GM19043 (cell line): Measurements from ENCODE around the gene ABHD17A.

Experiments
- ATAC-seq: cut with Tn5 transposase; IDR thresholded peaks from one replicate; pipeline ENCODE4 v1.9.1; 2021; ENCODE audit warnings: low read depth; ENCODE audit not compliant: unreplicated experiment

Gene ABHD17A

DNA sequence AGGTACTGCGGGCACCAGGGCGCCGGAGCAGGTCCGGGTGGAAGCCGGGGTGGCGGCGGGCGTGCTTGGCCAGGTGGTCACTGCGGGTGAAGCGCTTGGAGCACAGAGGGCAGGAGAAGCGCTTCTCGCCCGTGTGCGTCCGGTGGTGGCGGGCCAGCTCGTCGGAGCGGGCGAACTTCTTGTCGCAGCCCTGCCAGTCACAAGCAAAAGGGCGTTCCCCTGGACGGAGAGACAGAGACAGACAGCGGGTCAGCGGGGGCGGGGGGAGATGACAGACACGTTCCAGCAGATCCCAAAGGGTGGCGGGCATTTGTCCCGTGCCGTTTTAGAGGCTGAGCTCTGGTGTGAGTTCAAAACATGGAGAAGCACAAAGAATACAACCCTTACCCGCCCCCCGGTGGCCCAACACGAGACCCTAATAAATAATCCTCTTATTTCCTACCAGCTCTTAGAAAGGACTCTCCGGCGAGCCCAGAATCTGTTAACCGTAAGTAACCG lies 30.7 kb downstream of the ABHD17A start:
- ATAC-seq = no peak

DNA sequence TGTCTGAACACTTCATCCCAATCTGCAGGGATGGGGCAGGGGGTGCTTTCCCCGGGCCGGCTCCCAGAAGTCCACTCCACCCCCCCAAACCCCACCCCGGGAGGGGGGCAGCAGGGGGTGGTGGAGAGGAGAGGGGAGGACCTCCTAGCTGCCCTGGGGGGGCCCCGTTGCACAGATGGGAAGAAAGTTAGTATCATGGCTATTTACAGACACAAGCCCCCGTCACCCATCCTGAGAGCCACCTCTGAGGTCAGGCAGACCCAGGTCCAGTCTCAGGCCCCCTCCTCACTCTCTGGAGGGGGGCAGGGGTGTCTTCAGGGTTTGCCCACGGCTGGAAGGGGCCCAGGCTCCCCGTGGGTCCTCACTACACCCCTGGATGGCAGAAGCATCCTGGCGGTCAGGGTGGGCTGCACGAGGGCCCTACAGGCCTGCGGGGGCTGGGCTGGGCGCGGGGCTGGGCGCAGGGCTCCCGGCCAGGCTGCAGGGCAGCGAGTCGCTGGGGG lies 31.2 kb downstream of the ABHD17A start:
- ATAC-seq = no peak

DNA sequence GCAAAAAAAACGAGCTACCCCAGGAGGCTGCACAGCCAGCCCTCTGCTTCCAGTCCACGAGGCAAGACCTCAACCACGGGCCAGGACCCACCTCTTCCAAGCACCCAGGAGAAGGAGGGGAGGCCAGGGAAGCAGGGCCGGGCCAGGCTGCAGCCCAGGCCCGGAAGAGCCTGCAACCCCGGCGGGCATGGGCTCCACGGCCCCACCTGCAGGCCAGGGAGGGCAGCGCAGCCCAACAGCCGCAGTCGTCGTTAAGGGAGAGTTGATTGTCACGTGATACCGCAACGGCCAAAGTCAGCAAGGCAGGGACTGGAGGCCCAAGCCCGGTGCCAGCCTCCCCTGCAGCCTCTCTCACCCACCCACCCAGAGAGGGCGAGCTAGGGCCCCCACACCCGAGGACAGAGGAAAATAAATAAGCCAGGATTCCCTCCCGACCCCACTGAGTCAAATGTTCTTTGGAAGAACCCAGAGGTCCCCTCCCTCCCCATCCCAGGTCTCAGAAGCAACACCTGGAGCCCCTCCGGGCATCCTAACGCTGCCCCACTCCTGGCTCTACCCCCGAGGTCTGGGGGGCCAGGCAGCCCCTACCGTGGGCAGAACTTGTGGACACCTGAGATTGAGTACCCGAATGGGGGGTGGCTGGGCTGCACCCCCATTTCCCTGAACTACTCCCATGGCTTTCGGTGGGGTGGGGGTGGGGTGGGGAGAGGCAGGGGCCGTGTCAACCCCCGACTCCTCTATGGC lies 31.8 kb downstream of the ABHD17A start:
- ATAC-seq = no peak

DNA sequence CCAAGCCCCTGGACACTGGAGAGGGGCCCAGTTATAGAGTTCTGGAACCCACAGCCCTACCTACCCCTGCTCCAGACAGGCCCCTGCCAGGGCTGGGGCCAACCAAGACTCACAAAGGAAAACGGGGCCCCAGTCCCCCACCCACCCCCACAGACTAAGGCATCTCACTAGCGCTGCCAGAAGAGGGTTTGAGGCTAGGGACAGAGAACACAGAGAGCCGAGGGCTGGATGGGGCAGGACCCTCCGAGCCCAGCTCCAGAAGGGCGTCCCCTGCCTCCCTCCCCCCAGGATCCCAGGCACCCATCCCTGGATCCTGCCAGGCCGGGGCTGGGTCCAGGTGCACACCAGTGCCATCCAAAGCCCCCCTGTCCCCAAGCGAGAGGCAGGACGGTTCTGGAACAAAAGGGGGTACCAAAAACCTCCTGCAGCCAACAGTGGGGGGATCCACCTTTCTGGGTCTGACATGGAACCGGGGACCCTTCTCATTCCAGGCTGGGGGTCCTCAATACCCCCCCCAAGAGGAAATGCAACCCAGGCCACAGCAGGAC lies 32.6 kb downstream of the ABHD17A start:
- ATAC-seq = no peak

- ATAC-seq = no peak
Observed at GRCh38 chr19:1851654-1852580, 33.4 kb downstream of the ABHD17A start.

GRCh38 chr19:1850809-1851653 lies 34.3 kb downstream of the ABHD17A start:
- ATAC-seq = no peak

GRCh38 chr19:1849886-1850398 lies 35.4 kb downstream of the ABHD17A start:
- ATAC-seq = no peak

- no peak for ATAC-seq
Observed at GRCh38 chr19:1849132-1849474, 36.2 kb downstream of the ABHD17A start.

DNA sequence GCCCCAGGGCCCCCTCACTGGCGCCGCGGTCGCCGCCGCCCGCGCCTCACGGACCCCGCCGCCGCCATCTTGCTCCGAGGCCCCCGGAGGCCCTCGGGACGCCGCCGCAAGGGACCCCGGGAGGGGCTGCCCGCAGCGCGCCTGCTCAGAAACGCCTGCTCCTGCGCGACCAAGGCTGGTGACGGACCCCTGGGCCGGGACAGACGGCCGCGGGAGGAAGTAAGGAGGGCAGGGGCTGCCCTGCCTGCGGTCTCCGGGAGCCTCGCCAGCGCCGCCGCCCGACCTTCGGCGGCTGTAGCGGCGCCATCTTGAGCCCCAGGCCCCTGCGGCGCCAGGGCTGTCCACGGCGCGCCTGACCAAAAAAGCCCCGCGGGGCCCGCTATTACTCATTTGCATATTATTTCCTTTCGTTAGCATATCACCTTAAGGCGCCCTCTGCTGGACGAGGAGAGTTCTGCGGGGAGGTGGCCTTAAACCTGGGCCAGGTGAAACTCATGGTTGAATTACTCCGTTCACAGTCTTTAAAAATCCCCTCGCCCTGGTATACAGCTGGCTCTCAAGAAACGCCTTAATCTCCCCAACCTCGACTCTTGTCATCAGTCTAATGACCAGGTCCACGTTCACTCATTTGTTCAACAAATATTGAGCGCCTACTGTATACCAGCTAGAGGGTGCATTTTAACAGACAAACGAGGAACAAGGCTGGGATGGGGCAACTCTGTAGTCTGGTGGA lies 36.7 kb downstream of the ABHD17A start, which contains the start of gene REXO1:
TSS of gene REXO1 (minus strand) at position 85 of the 733 bp plus-strand sequence. CDS start 125 bp downstream, outside the sequence.
- ATAC-seq = peak; percentile 50

GRCh38 chr19:1847684-1848398 lies 37.5 kb downstream of the ABHD17A start:
- peak; percentile 28 for ATAC-seq

GRCh38 chr19:1847348-1847683 lies 38.0 kb downstream of the ABHD17A start:
- ATAC-seq = no peak

- ATAC-seq = no peak
Observed at GRCh38 chr19:1846517-1847204, 38.6 kb downstream of the ABHD17A start.

DNA sequence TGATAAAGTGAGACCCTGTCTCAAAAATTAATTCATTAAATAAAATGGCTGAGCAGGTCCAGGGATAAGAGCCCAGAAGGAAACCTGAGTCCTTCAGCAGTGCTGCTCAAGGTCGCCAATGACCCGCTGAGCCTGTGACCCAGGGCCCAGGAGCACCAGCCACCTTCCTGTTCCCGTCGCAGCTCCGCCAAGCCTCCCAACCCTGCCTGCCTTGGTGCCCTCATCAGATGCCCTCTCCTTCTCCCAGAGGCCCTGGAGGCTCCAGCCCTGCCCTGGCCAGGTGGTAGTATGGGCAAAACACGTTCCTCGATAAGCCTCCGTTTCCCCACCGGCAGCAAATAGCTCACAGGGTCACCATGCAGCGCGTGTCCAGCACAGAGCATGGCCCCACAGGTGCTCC lies 39.7 kb downstream of the ABHD17A start:
- ATAC-seq = no peak

- no peak for ATAC-seq
Observed at GRCh38 chr19:1845125-1845515, 40.2 kb downstream of the ABHD17A start.

DNA sequence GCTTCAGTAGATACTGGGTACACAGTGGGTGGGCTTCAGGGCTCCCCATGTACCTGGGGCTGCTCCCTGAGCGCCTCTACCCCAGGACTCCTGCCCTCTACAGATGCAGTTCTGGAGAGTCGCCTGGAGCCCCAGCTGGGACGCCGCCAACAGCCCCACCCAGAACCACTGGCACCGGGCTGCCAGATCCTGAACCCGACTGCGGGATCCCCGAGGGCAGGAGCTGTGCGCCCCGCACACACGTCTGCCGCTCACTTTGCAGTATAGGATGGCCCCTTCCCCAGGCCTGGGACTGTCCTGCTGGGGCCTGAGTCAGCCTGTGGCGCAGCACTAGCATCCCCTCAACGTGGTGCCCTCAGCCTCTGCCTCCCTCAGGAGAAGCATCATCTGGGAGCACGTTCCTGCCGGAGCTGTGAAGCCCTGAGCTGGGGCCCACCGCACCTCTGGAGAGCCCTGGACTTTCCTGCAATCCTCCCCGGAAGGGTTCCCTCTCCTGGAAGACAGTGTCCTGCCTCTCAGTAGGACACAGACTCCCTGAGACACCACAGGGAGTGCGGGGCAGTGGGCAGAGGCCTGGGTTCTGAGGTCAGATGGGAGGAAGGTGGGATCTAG lies 40.7 kb downstream of the ABHD17A start:
- ATAC-seq = no peak

GRCh38 chr19:1843646-1844394 lies 41.5 kb downstream of the ABHD17A start:
- no peak for ATAC-seq

GRCh38 chr19:1843116-1843515 lies 42.2 kb downstream of the ABHD17A start:
- ATAC-seq = no peak
